ENCODE measurements around the gene ZMYND11.

DNA sequence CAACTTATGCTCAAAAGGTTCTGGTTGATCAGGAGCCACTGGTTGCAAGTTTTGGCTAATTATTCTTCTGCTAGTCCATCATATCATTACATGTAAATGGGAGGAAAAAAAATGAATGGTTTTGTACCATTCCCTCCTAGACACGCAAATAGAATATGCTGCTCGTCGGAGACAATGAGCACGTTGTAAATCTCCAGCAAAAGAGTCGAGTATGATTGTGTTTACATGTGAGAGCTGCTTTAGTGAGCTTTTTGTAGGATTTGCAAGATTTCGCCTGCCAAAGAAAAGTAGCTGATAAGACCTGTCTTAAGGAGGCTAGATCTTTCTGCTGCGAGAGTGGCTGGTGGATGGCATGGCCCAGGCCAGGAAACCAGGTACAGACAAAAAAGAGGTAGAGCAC lies 109.0 kb downstream of the ZMYND11 start:
- TF ChIP-seq, protein P1, sequence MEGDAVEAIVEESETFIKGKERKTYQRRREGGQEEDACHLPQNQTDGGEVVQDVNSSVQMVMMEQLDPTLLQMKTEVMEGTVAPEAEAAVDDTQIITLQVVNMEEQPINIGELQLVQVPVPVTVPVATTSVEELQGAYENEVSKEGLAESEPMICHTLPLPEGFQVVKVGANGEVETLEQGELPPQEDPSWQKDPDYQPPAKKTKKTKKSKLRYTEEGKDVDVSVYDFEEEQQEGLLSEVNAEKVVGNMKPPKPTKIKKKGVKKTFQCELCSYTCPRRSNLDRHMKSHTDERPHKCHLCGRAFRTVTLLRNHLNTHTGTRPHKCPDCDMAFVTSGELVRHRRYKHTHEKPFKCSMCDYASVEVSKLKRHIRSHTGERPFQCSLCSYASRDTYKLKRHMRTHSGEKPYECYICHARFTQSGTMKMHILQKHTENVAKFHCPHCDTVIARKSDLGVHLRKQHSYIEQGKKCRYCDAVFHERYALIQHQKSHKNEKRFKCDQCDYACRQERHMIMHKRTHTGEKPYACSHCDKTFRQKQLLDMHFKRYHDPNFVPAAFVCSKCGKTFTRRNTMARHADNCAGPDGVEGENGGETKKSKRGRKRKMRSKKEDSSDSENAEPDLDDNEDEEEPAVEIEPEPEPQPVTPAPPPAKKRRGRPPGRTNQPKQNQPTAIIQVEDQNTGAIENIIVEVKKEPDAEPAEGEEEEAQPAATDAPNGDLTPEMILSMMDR (optimal IDR thresholded peaks at IDR 0.05 in 1 of 3, IDR thresholded peaks at IDR 0.05 in 1 of 3, conservative IDR thresholded peaks at IDR 0.05 in 1 of 3; ENCODE audit: extremely low read depth in 1 of 3, insufficient read depth in 2 of 3, low read length in 3 of 3) = no peak
- TF ChIP-seq EZH2 (IDR thresholded peaks at IDR 0.05; ENCODE audit: low read length) = no peak

Measured in keratinocyte (primary cell).